ENCODE results near the gene DTHD1.

DTHD1 gene

GRCh38 chr4:36269101-36269500, 12.3 kb upstream of the DTHD1 start:
- Histone ChIP-seq H3K4me1 (peaks cover 11% of the 10 kb centered on the region), H3K9ac (no peak overlapping the region), H4K20me1 (no peaks in the 10 kb centered on the region), H3K36me3 (no peaks in the 10 kb centered on the region), H3K27ac (no peak overlapping the region), H3K4me3 (no peak overlapping the region), H3K27me3 (no peaks in the 10 kb centered on the region), H3K9me3 (no peaks in the 10 kb centered on the region), H3K4me2 (no peak overlapping the region)
- no peak for TF ChIP-seq Cebpa-rat (IDR thresholded peaks at IDR 0.05)

GRCh38 chr4:36269533-36270173, 11.8 kb upstream of the DTHD1 start:
- no peak overlapping the region for H3K27ac ChIP-seq
- no peaks in the 10 kb centered on the region for H3K9me3 ChIP-seq
- H3K4me3 ChIP-seq: no peak overlapping the region
- no peak overlapping the region for H3K9ac ChIP-seq
- no peaks in the 10 kb centered on the region for H3K27me3 ChIP-seq
- TF ChIP-seq Cebpa-rat (IDR thresholded peaks at IDR 0.05): no peak
- H3K36me3 ChIP-seq: no peaks in the 10 kb centered on the region
- H3K4me2 ChIP-seq: no peak overlapping the region
- H3K4me1 ChIP-seq: peaks cover 11% of the 10 kb centered on the region
- no peaks in the 10 kb centered on the region for H4K20me1 ChIP-seq

DNA sequence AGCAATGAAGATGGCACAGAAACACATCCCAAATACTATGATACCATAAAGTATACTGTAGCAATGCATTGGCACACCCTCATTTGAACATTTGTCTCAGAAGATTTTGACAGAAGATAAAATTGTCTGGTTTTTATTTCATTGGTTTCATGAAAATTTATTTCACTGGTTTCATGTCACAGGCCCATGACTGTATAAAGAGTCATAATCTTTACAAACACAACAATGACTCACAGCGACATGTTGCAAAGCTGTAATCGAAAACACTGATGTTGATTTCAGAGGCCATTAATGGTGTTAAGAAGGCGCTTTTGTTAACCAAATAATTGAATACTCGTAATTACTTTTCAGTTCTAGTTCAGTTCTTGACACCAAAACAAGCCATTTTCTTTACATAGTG, 8.1 kb upstream of the DTHD1 start:
- Histone ChIP-seq H3K4me1 (no peaks in the 10 kb centered on the region), H3K4me3 (no peak overlapping the region), H3K4me2 (no peak overlapping the region), H3K27ac (no peak overlapping the region), H3K9me3 (no peaks in the 10 kb centered on the region), H3K9ac (no peak overlapping the region), H3K36me3 (no peaks in the 10 kb centered on the region), H4K20me1 (no peaks in the 10 kb centered on the region), H3K27me3 (no peaks in the 10 kb centered on the region)
- no peak for TF ChIP-seq Cebpa-rat (IDR thresholded peaks at IDR 0.05)

DNA sequence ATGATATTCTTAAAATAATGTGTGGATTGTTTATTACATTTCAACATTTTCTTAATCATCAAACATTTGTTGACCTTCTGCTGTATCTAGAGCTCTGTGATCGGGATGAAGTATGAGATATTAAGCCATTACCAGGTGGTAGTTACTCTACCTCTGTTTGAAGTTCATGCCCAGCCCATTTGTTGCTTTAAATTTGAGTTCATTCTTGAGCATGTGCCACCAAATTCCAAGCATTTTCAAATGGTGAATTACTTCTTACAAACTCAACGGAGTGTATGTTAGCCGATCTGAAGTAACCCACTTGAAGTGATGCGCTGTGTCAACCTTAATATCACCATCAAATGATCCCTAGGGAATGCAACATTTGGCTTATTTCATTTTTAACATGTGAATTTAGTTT, 7.3 kb upstream of the DTHD1 start:
- Histone ChIP-seq H3K4me1 (no peaks in the 10 kb centered on the region), H3K9ac (no peak overlapping the region), H3K27me3 (no peaks in the 10 kb centered on the region), H3K4me3 (no peak overlapping the region), H4K20me1 (no peaks in the 10 kb centered on the region), H3K9me3 (no peaks in the 10 kb centered on the region), H3K4me2 (no peak overlapping the region), H3K36me3 (no peaks in the 10 kb centered on the region), H3K27ac (no peak overlapping the region)
- no peak for TF ChIP-seq Cebpa-rat (IDR thresholded peaks at IDR 0.05)

DNA sequence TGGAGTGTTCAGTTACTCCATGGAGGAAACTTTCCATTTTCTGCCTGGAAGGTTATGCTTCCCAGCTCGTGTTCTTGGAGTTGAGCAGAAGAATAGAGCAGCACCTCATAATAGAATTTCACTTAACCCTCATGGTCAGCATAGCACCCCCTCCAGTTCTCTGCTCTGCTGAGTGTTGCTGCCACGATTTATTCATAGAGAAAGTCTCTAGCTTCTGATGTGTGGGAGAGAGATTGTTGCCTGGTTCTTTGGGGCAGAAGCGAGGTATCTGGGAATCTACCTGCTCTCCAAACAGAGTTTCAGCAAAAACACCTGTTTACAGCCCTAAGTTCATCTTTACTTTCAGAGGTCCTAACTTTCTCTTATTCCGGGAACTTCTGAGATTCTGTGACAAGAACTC, 3.9 kb upstream of the DTHD1 start:
- no peak overlapping the region for H3K27ac ChIP-seq
- no peaks in the 10 kb centered on the region for H3K27me3 ChIP-seq
- no peak for TF ChIP-seq Cebpa-rat (IDR thresholded peaks at IDR 0.05)
- no peaks in the 10 kb centered on the region for H4K20me1 ChIP-seq
- H3K4me3 ChIP-seq: no peak overlapping the region
- no peak overlapping the region for H3K4me2 ChIP-seq
- no peaks in the 10 kb centered on the region for H3K9me3 ChIP-seq
- peaks cover 22% of the 10 kb centered on the region for H3K4me1 ChIP-seq
- H3K36me3 ChIP-seq: no peaks in the 10 kb centered on the region
- H3K9ac ChIP-seq: no peak overlapping the region

DNA sequence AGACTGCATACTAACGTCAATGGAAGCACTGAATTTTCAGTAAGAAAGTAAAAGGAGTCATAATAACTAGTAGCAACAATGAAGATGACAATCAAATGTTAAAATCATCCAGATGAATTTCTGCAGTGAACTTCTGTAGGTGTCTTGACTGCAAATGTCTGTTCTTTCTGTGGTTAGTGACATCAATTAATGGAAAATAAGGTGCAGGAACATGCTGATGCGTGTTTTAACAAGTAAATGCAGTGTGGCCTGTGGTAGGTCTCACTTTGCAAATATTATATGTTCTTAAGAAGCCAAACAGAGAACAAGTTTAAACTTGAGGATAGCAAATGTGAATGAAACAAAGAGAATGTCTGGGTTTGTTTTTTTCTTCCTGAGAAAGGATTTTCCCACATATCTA, 2.6 kb upstream of the DTHD1 start:
- H3K9me3 ChIP-seq: no peaks in the 10 kb centered on the region
- no peak overlapping the region for H3K9ac ChIP-seq
- no peaks in the 10 kb centered on the region for H3K36me3 ChIP-seq
- H3K4me1 ChIP-seq: peaks cover 22% of the 10 kb centered on the region
- no peak overlapping the region for H3K27ac ChIP-seq
- TF ChIP-seq Cebpa-rat (IDR thresholded peaks at IDR 0.05): no peak
- H3K4me2 ChIP-seq: no peak overlapping the region
- no peaks in the 10 kb centered on the region for H3K27me3 ChIP-seq
- H3K4me3 ChIP-seq: no peak overlapping the region
- H4K20me1 ChIP-seq: no peaks in the 10 kb centered on the region

DNA sequence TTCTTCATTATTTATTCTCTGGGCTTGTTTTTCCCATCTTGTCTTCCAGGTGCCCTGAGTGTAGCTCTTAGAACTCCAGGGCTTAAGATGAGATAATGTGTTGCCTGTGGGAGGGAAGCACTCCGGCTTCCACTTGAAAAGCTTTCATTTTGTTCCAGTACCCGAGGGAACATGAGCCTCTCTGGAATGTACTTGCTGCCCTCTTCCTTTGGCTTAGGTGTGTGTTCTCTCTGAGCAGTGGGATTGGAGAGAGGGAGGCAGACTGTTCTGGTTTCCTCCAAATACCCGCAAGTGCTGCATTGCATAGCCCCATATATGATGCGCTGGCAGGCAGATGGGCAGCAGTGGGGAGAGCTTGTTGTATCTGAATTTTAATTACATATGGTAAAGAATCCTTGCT, 861 bp upstream of the DTHD1 start:
- H3K27me3 ChIP-seq: no peaks in the 10 kb centered on the region
- no peaks in the 10 kb centered on the region for H3K9me3 ChIP-seq
- H3K36me3 ChIP-seq: no peaks in the 10 kb centered on the region
- peak overlapping the region; percentile 33 for H3K27ac ChIP-seq
- TF ChIP-seq Cebpa-rat (IDR thresholded peaks at IDR 0.05): no peak
- H3K4me2 ChIP-seq: peak overlapping the region; percentile 61
- H3K9ac ChIP-seq: no peak overlapping the region
- no peak overlapping the region for H3K4me3 ChIP-seq
- H4K20me1 ChIP-seq: no peaks in the 10 kb centered on the region
- H3K4me1 ChIP-seq: peaks cover 22% of the 10 kb centered on the region

GRCh38 chr4:36282503-36283030, 1.2 kb downstream of the DTHD1 start:
- H3K4me1 ChIP-seq: peaks cover 22% of the 10 kb centered on the region
- no peaks in the 10 kb centered on the region for H3K36me3 ChIP-seq
- H4K20me1 ChIP-seq: no peaks in the 10 kb centered on the region
- no peak for TF ChIP-seq Cebpa-rat (IDR thresholded peaks at IDR 0.05)
- no peak overlapping the region for H3K27ac ChIP-seq
- no peak overlapping the region for H3K4me2 ChIP-seq
- H3K9me3 ChIP-seq: no peaks in the 10 kb centered on the region
- H3K4me3 ChIP-seq: no peak overlapping the region
- no peak overlapping the region for H3K9ac ChIP-seq
- no peaks in the 10 kb centered on the region for H3K27me3 ChIP-seq

- Histone ChIP-seq H3K9ac (no peak overlapping the region), H3K4me3 (no peak overlapping the region), H3K36me3 (no peaks in the 10 kb centered on the region), H3K27me3 (no peaks in the 10 kb centered on the region), H4K20me1 (no peaks in the 10 kb centered on the region), H3K27ac (no peak overlapping the region), H3K9me3 (no peaks in the 10 kb centered on the region), H3K4me2 (no peak overlapping the region), H3K4me1 (peaks cover 22% of the 10 kb centered on the region)
- no peak for TF ChIP-seq Cebpa-rat (IDR thresholded peaks at IDR 0.05)
Observed at GRCh38 chr4:36283912-36284465, 2.6 kb downstream of the DTHD1 start.

GRCh38 chr4:36285784-36286480, 4.5 kb downstream of the DTHD1 start:
- Histone ChIP-seq H3K4me1 (peaks cover 9% of the 10 kb centered on the region), H3K4me3 (no peak overlapping the region), H3K36me3 (no peaks in the 10 kb centered on the region), H4K20me1 (no peaks in the 10 kb centered on the region), H3K27ac (no peak overlapping the region), H3K27me3 (no peaks in the 10 kb centered on the region), H3K9ac (no peak overlapping the region), H3K4me2 (no peak overlapping the region), H3K9me3 (no peaks in the 10 kb centered on the region)
- no peak for TF ChIP-seq Cebpa-rat (IDR thresholded peaks at IDR 0.05)

All from BLaER1 (cell line).